ENCODE results near the gene CAPN15. TPM values are rescaled to one million over a fixed set of nuclear protein-coding genes. Genes with fewer than 3 reads are reported as not detected.

Gene CAPN15
- total RNA-seq, 1 experiment from 2014 or later = 60.4 TPM

- BruUV-seq (replicated peaks) = no TSS peak
- POLR2A ChIA-PET (ENCODE audit: unreplicated experiment) = no interaction called here
These were observed 58.6 kb downstream of the CAPN15 start for GRCh38 chr16:586047-586644.

GRCh38 chr16:586645-587590 is 59.4 kb downstream of the CAPN15 start:
- ATAC-seq = no peak
- Histone ChIP-seq H3K79me2 (ENCODE audit: low read length) (peaks cover 34% of the 10 kb centered on the region), H3K27me3 (ENCODE audit: low read length) (no peaks in the 10 kb centered on the region), H3K4me2 (ENCODE audit: low read length) (peak overlapping the region; percentile 89), H3K9me2 (replicated peaks; ENCODE audit: low read length) (no peaks in the 10 kb centered on the region), H3K9me3 (ENCODE audit: low read length) (no peaks in the 10 kb centered on the region), H3K9ac (ENCODE audit: low read length) (no peak overlapping the region), H3K27ac (ENCODE audit: low read length) (no peak overlapping the region), H2AFZ (ENCODE audit: low read length) (no peak overlapping the region), H3F3A (ENCODE audit: low read length, unreplicated experiment) (no peaks in the 10 kb centered on the region), H3K36me3 (ENCODE audit: low read depth, low read length) (no peaks in the 10 kb centered on the region), H3K4me3 (ENCODE audit: low read length) (0 out of 2 replicates have a peak overlapping the region, but pooled peaks have one; percentile 90), H4K20me1 (ENCODE audit: low read length) (no peaks in the 10 kb centered on the region; the same call in 1 of the 2 replicates), H3K4me1 (ENCODE audit: insufficient read depth, low read length) (peaks cover 9% of the 10 kb centered on the region; the same call in 1 of the 2 replicates)
- CTCF ChIA-PET = no interaction called here
- DNase-seq = no peak
- intact Hi-C loops (cut with micrococcal nuclease) = loop anchor here (5.0 to 10.0 kb wide), 2 partner anchors 50 to 62 kb away; partner anchors contain the start of genes CAPN15 and METTL26
- no peak for TF ChIP-seq CTCF (conservative IDR thresholded peaks at IDR 0.05; ENCODE audit: low read depth, low read length)
- TF ChIP-seq EZH2 (IDR thresholded peaks at IDR 0.05; ENCODE audit: low read length, unreplicated experiment) = no peak
- TF ChIP-seq EZH2phosphoT487 (IDR thresholded peaks at IDR 0.05; ENCODE audit: borderline replicate concordance, low read length) = no peak
- BruUV-seq (replicated peaks) = no TSS peak
- POLR2A ChIA-PET (ENCODE audit: unreplicated experiment) = no interaction called here

More at GRCh38 chr16:586047-586644, 58.6 kb downstream of the CAPN15 start:
- ATAC-seq (no peak), DNase-seq (no peak)
- TF ChIP-seq CTCF (conservative IDR thresholded peaks at IDR 0.05; ENCODE audit: low read depth, low read length) (no peak), EZH2phosphoT487 (IDR thresholded peaks at IDR 0.05; ENCODE audit: borderline replicate concordance, low read length) (no peak)
- H3K4me1 ChIP-seq (ENCODE audit: insufficient read depth, low read length) = peaks cover 6% of the 10 kb centered on the region; the same call in 1 of the 2 replicates
- CTCF ChIA-PET = interaction anchor here (0.6 to 1.0 kb wide), 2 partner anchors 9 to 15 kb away, joined by 3 read pairs; no protein-coding TSS in a partner anchor
- H3K27ac ChIP-seq (ENCODE audit: low read length) = no peak overlapping the region
- no peaks in the 10 kb centered on the region for H3K9me2 ChIP-seq (replicated peaks; ENCODE audit: low read length)
- peaks cover 27% of the 10 kb centered on the region for H3K79me2 ChIP-seq (ENCODE audit: low read length)
- no peak overlapping the region for H3K4me2 ChIP-seq (ENCODE audit: low read length)
- intact Hi-C loops (cut with micrococcal nuclease) = loop anchor here (5.0 to 10.0 kb wide), 2 partner anchors 51 to 61 kb away; partner anchors contain the start of genes CAPN15 and METTL26
- no peak overlapping the region for H2AFZ ChIP-seq (ENCODE audit: low read length)
- no peaks in the 10 kb centered on the region for H3F3A ChIP-seq (ENCODE audit: low read length, unreplicated experiment)
- H4K20me1 ChIP-seq (ENCODE audit: low read length) = no peaks in the 10 kb centered on the region; the same call in 1 of the 2 replicates
- H3K36me3 ChIP-seq (ENCODE audit: low read depth, low read length) = no peaks in the 10 kb centered on the region
- H3K9me3 ChIP-seq (ENCODE audit: low read length) = no peaks in the 10 kb centered on the region
- H3K4me3 ChIP-seq (ENCODE audit: low read length) = no peak overlapping the region
- H3K27me3 ChIP-seq (ENCODE audit: low read length) = no peaks in the 10 kb centered on the region
- no peak overlapping the region for H3K9ac ChIP-seq (ENCODE audit: low read length)

Measured in PC-3 (cell line).